Measurements from ENCODE around the gene NTMT1.

DNA sequence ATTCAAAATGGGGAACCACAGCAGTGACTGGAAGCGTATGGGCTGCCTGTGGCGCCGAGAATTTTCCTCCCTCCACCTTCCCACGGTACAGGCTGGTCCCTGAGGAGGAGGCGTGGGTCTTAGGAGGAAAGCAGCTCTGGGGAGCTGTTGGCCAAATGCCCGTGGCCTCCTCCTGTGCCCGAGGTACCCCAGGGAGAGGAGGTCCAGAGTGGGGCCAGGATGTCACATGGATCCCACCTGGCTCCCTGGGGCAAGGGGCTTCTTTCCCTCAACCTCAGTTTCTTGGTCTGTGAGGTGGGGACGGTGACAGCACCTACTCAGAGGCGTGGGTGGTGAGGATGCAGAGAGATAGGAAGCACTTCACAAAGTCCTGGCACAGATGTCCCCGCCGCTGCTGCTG is 56.0 kb downstream of the NTMT1 start:
- TF ChIP-seq EZH2 (IDR thresholded peaks at IDR 0.05; ENCODE audit: borderline replicate concordance) (no peak), EZH2phosphoT487 (IDR thresholded peaks at IDR 0.05; ENCODE audit: low read depth, severe bottlenecking, unreplicated experiment) (no peak)
- TF ChIP-seq, protein P1, sequence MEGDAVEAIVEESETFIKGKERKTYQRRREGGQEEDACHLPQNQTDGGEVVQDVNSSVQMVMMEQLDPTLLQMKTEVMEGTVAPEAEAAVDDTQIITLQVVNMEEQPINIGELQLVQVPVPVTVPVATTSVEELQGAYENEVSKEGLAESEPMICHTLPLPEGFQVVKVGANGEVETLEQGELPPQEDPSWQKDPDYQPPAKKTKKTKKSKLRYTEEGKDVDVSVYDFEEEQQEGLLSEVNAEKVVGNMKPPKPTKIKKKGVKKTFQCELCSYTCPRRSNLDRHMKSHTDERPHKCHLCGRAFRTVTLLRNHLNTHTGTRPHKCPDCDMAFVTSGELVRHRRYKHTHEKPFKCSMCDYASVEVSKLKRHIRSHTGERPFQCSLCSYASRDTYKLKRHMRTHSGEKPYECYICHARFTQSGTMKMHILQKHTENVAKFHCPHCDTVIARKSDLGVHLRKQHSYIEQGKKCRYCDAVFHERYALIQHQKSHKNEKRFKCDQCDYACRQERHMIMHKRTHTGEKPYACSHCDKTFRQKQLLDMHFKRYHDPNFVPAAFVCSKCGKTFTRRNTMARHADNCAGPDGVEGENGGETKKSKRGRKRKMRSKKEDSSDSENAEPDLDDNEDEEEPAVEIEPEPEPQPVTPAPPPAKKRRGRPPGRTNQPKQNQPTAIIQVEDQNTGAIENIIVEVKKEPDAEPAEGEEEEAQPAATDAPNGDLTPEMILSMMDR (IDR thresholded peaks at IDR 0.05; ENCODE audit: poor library complexity), result no peak

Data from hepatocyte (in vitro differentiated cells).